ENCODE results near the gene PTPRN2. TPM values are rescaled to one million over a fixed set of nuclear protein-coding genes. Genes with fewer than 3 reads are reported as not detected.

Gene PTPRN2
- total RNA-seq, 3 donors from 2014 or later = 0.43 to 0.66 (median 0.63) TPM

GRCh38 chr7:157686285-157686894 is 901.2 kb downstream of the PTPRN2 start:
- no peaks in the 10 kb centered on the region for H3K36me3 Mint-ChIP-seq (ENCODE audit: insufficient read depth)
- no peaks in the 10 kb centered on the region for H3K9me3 Mint-ChIP-seq
- peaks cover 68% of the 10 kb centered on the region for H3K27me3 Mint-ChIP-seq (ENCODE audit: low read depth)
- ATAC-seq (no peak), DNase-seq (no peak)
- H3K4me3 Mint-ChIP-seq = no peak overlapping the region
- H3K4me1 Mint-ChIP-seq (ENCODE audit: low read depth) = peaks cover 27% of the 10 kb centered on the region

GRCh38 chr7:157685430-157686284 is 902.0 kb downstream of the PTPRN2 start:
- Mint-ChIP-seq H3K36me3 (ENCODE audit: insufficient read depth) (no peaks in the 10 kb centered on the region), H3K4me1 (ENCODE audit: low read depth) (peaks cover 22% of the 10 kb centered on the region), H3K9me3 (no peaks in the 10 kb centered on the region), H3K27me3 (ENCODE audit: low read depth) (peaks cover 71% of the 10 kb centered on the region), H3K4me3 (no peak overlapping the region)
- DNase-seq (no peak), ATAC-seq (no peak)

- H3K9me3 Mint-ChIP-seq = no peaks in the 10 kb centered on the region
- no peaks in the 10 kb centered on the region for H3K36me3 Mint-ChIP-seq (ENCODE audit: insufficient read depth)
- H3K27me3 Mint-ChIP-seq (ENCODE audit: low read depth) = peaks cover 75% of the 10 kb centered on the region
- no peak for DNase-seq
- H3K4me3 Mint-ChIP-seq = no peak overlapping the region
- peaks cover 19% of the 10 kb centered on the region for H3K4me1 Mint-ChIP-seq (ENCODE audit: low read depth)
- no peak for ATAC-seq
Observed at GRCh38 chr7:157684909-157685429, 902.7 kb downstream of the PTPRN2 start.

GRCh38 chr7:157684157-157684908 is 903.3 kb downstream of the PTPRN2 start:
- no peak for DNase-seq
- peaks cover 17% of the 10 kb centered on the region for H3K4me1 Mint-ChIP-seq (ENCODE audit: low read depth)
- no peaks in the 10 kb centered on the region for H3K9me3 Mint-ChIP-seq
- peaks cover 75% of the 10 kb centered on the region for H3K27me3 Mint-ChIP-seq (ENCODE audit: low read depth)
- H3K36me3 Mint-ChIP-seq (ENCODE audit: insufficient read depth) = no peaks in the 10 kb centered on the region
- H3K4me3 Mint-ChIP-seq = peak overlapping the region; percentile 26
- no peak for ATAC-seq

- DNase-seq = no peak
- Mint-ChIP-seq H3K4me1 (ENCODE audit: low read depth) (peaks cover 17% of the 10 kb centered on the region), H3K9me3 (no peaks in the 10 kb centered on the region), H3K4me3 (peak overlapping the region; percentile 26), H3K36me3 (ENCODE audit: insufficient read depth) (no peaks in the 10 kb centered on the region), H3K27me3 (ENCODE audit: low read depth) (peaks cover 80% of the 10 kb centered on the region)
- no peak for ATAC-seq
Observed at GRCh38 chr7:157683747-157684156, 903.9 kb downstream of the PTPRN2 start.

GRCh38 chr7:157682946-157683746 is 904.5 kb downstream of the PTPRN2 start:
- no peak for ATAC-seq
- Mint-ChIP-seq H3K27me3 (ENCODE audit: low read depth) (peaks cover 79% of the 10 kb centered on the region), H3K9me3 (no peaks in the 10 kb centered on the region), H3K36me3 (ENCODE audit: insufficient read depth) (no peaks in the 10 kb centered on the region), H3K4me1 (ENCODE audit: low read depth) (peaks cover 17% of the 10 kb centered on the region), H3K4me3 (no peak overlapping the region)
- no peak for DNase-seq

- H3K9me3 Mint-ChIP-seq = no peaks in the 10 kb centered on the region
- H3K4me1 Mint-ChIP-seq (ENCODE audit: low read depth) = peaks cover 17% of the 10 kb centered on the region
- DNase-seq = no peak
- no peaks in the 10 kb centered on the region for H3K36me3 Mint-ChIP-seq (ENCODE audit: insufficient read depth)
- H3K4me3 Mint-ChIP-seq = no peak overlapping the region
- H3K27me3 Mint-ChIP-seq (ENCODE audit: low read depth) = peaks cover 78% of the 10 kb centered on the region
- no peak for ATAC-seq
Observed at GRCh38 chr7:157682064-157682945, 905.3 kb downstream of the PTPRN2 start.

- H3K27me3 Mint-ChIP-seq (ENCODE audit: low read depth) = peaks cover 81% of the 10 kb centered on the region
- DNase-seq = no peak
- H3K4me1 Mint-ChIP-seq (ENCODE audit: low read depth) = peaks cover 11% of the 10 kb centered on the region
- H3K9me3 Mint-ChIP-seq = no peaks in the 10 kb centered on the region
- no peak overlapping the region for H3K4me3 Mint-ChIP-seq
- no peak for ATAC-seq
- no peaks in the 10 kb centered on the region for H3K36me3 Mint-ChIP-seq (ENCODE audit: insufficient read depth)
Observed at GRCh38 chr7:157679607-157680006, 908.0 kb downstream of the PTPRN2 start.

GRCh38 chr7:157678501-157678900 is 909.1 kb downstream of the PTPRN2 start:
- Mint-ChIP-seq H3K4me3 (no peak overlapping the region), H3K9me3 (no peaks in the 10 kb centered on the region), H3K36me3 (ENCODE audit: insufficient read depth) (no peaks in the 10 kb centered on the region), H3K27me3 (ENCODE audit: low read depth) (peaks cover 80% of the 10 kb centered on the region), H3K4me1 (ENCODE audit: low read depth) (peaks cover 5% of the 10 kb centered on the region)
- DNase-seq = no peak
- no peak for ATAC-seq

- H3K4me1 Mint-ChIP-seq (ENCODE audit: low read depth) = no peaks in the 10 kb centered on the region
- ATAC-seq (no peak), DNase-seq (peak; percentile 2)
- H3K36me3 Mint-ChIP-seq (ENCODE audit: insufficient read depth) = no peaks in the 10 kb centered on the region
- no peaks in the 10 kb centered on the region for H3K9me3 Mint-ChIP-seq
- H3K27me3 Mint-ChIP-seq (ENCODE audit: low read depth) = peaks cover 71% of the 10 kb centered on the region
- no peak overlapping the region for H3K4me3 Mint-ChIP-seq
Observed at GRCh38 chr7:157676456-157677255, 911.0 kb downstream of the PTPRN2 start.

- ATAC-seq (peak; percentile 35 to 45), DNase-seq (no peak)
- Mint-ChIP-seq H3K9me3 (no peaks in the 10 kb centered on the region), H3K36me3 (ENCODE audit: insufficient read depth) (no peaks in the 10 kb centered on the region), H3K27me3 (ENCODE audit: low read depth) (peaks cover 66% of the 10 kb centered on the region), H3K4me1 (ENCODE audit: low read depth) (no peaks in the 10 kb centered on the region), H3K4me3 (no peak overlapping the region)
Observed at GRCh38 chr7:157676001-157676400, 911.6 kb downstream of the PTPRN2 start.

- H3K9me3 Mint-ChIP-seq = no peaks in the 10 kb centered on the region
- H3K27me3 Mint-ChIP-seq (ENCODE audit: low read depth) = peaks cover 65% of the 10 kb centered on the region
- H3K4me1 Mint-ChIP-seq (ENCODE audit: low read depth) = no peaks in the 10 kb centered on the region
- ATAC-seq = no peak
- no peaks in the 10 kb centered on the region for H3K36me3 Mint-ChIP-seq (ENCODE audit: insufficient read depth)
- DNase-seq = no peak
- no peak overlapping the region for H3K4me3 Mint-ChIP-seq
Observed at GRCh38 chr7:157675427-157675927, 912.1 kb downstream of the PTPRN2 start.

All from activated T-cell treated with anti-CD3 and anti-CD28 coated beads, Interleukin-2, amount 50 U/mL, for 4 hours (primary cell).